Lower leg skin (tissue), 4 donors: ENCODE measurements around the gene LYRM4. TPM values are rescaled to one million over a fixed set of nuclear protein-coding genes. Genes with fewer than 3 reads are reported as not detected.
"Not testable (repeated sequence)": the region's sequence is repeated elsewhere in the genome, so short reads cannot be mapped to it uniquely, and the experiment has no call there.

Experiments
- DNase-seq, 2 donors: peaks; one replicate each; pipeline ENCODE4 v3.0.0-alpha.2; 2019; ENCODE audit warnings: low spot score in 2 of 2
- H3K4me3 ChIP-seq: fragments of 200-600 bp; sonication (generic); 2 replicates; pipeline ENCODE4 v1.5.1; 2017; ENCODE audit warnings: mild to moderate bottlenecking, low read depth; ENCODE audit not compliant: poor library complexity, severe bottlenecking
- CTCF ChIP-seq, 3 donors: fragments of 450-650 bp; IDR thresholded peaks; one replicate each; pipeline ENCODE4 v1.5.1; 2016; ENCODE audit warnings: antibody characterized with exemption in 3 of 3, mild to moderate bottlenecking in 3 of 3, moderate library complexity in 2 of 3
- POLR2A ChIP-seq, 2 donors: fragments of 450-650 bp; IDR thresholded peaks; one replicate each; pipeline ENCODE4 v1.6.1; 2016 to 2017; ENCODE audit warnings: antibody characterized with exemption in 2 of 2, mild to moderate bottlenecking in 1 of 2, moderate library complexity in 1 of 2
- WGBS, 2 donors: methylation state at CpG; one replicate each; pipeline ENCODE4 v1.1.5; 2018; 5-methylcytosine and 5-hydroxymethylcytosine counted together
- intact Hi-C: fragments of 100-400 bp; cut with DNase I; formaldehyde crosslinking; loops from one replicate; pipeline ENCODE4 v1.15.0; 2023; ENCODE audit warnings: low total_unique reads
- microRNA-seq, 2 donors: library from miRNA; unstranded; fragments of <30 nt; microRNA quantifications; one replicate each; pipeline ENCODE4, GENCODE V29; 2016; ENCODE audit warnings: borderline replicate concordance in 2 of 2, borderline number of aligned reads in 1 of 2
- total RNA-seq, 4 donors: library from RNA; depleted of rRNA; stranded (reverse); fragments of >200 nt; gene quantifications; one replicate each; pipeline ENCODE4 v1.1.0, GENCODE V29; 2016

Gene LYRM4
- total RNA-seq, 4 donors from 2014 or later = 14.4 to 20.8 (median 20.4) TPM

DNA sequence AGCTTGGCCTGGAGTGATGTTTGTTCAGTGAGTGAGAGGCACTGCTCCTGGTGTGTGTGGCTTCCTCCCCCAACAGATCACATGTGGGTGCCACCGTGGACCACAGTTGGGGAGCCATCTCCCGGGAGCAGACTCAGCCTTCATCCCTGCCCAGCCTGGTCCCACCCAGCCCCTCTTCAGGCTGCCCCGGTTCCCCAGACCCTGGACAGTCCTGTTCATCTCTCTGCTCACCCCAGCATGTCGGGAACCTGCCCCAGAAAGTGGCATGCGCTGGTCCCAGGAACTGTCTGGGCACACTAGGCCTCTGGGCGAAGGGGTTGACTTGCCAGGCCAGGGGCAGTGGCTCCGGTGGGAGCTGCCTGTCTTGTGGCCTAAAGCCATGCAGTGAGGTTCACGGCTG is 197.1 kb downstream of the LYRM4 start:
- no peak for DNase-seq
- TF ChIP-seq POLR2A (IDR thresholded peaks at IDR 0.05) (no peak), CTCF (IDR thresholded peaks at IDR 0.05) (no peak)
- intact Hi-C loops = no loop called here
- no peak overlapping the region for H3K4me3 ChIP-seq
- WGBS, 2 donors = 90 to 92% methylated on average over 7 to 8 of the region's 8 CpGs

DNA sequence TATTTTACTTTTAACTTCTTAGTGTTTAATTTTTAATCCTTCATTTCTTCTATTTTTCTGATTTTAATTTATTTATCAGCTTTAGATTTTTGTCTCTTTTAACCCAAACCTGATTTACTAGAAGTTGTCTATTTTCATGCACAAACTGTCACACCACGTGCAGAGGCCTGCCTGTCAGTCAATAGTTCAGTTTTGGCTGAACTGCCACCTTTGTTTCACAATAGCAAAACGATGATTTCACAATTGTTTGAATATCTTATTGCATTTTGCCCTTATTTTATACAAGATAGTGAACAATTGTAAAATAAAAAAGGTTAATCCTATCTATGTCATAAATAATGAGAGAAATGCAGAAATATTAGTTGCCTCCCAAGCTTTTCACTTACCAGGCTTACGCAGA is 199.6 kb downstream of the LYRM4 start:
- intact Hi-C loops = no loop called here
- no peak overlapping the region for H3K4me3 ChIP-seq
- WGBS, 2 donors = 49 to 53% methylated on average over 3 of the region's 3 CpGs
- TF ChIP-seq POLR2A (IDR thresholded peaks at IDR 0.05) = no peak
- no peak for TF ChIP-seq CTCF (IDR thresholded peaks at IDR 0.05)
- DNase-seq = no peak

DNA sequence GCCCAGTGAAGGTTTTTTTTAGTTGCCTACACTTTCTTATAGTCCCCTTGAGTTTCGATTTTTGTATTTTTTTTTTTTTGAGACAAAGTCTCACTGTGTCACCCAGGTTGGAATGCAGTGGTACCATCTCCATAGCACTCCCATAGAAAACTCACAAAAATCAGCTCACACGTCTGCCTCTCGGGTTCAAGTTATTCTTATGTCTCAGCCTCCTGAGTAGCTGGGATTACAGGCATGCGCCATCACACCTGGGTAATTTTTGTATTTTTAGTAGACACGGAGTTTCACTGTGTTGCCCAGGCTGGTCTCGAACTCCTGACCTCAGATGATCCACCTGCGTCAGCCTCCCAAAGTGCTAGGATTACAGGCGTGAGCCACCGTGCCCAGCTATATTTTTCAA is 200.3 kb downstream of the LYRM4 start:
- intact Hi-C loops, H3K4me3 ChIP-seq, DNase-seq: not testable (repeated sequence)
- WGBS, 2 donors = 96 to 98% methylated on average over 9 of the region's 9 CpGs

- TF ChIP-seq POLR2A (IDR thresholded peaks at IDR 0.05) = no peak
- peak in 1 of 3 donors; percentile 11 for TF ChIP-seq CTCF (IDR thresholded peaks at IDR 0.05)
- 92 to 93% methylated on average over 11 of the region's 11 CpGs for whole genome bisulfite sequencing, 2 donors
- intact Hi-C loops = no loop called here
- H3K4me3 ChIP-seq = no peak overlapping the region
- DNase-seq = no peak
Measured at GRCh38 chr6:5059036-5059896, 201.5 kb downstream of the LYRM4 start.

Small RNA genes lying within 50 kb of the gene (microRNA-seq; reads per million reads assigned to microRNA genes)
- 0 to 1.7 reads per million in 2 donors for gene MIR3691

Other genes with a start within 250 kb of the LYRM4 start
- 1 to 10 TPM in 3 of 4 donors, under 1 TPM in 1; 0.88 to 3.2 (median 2.9) TPM for gene PPP1R3G, start 175.6 kb downstream of the LYRM4 start, total RNA-seq
- 10 to 100 TPM in 2 of 4 donors, 1 to 10 TPM in 2; 7.0 to 14.7 (median 11.1) TPM for gene FARS2, start 563 bp upstream of the LYRM4 start, total RNA-seq